ENCODE results near the gene SNX9. TPM values are rescaled to one million over a fixed set of nuclear protein-coding genes. Genes with fewer than 3 reads are reported as not detected.

Gene SNX9
- total and polyA plus RNA-seq, 7 donors: 42.6 to 72.6 (median 63.0) TPM

DNA sequence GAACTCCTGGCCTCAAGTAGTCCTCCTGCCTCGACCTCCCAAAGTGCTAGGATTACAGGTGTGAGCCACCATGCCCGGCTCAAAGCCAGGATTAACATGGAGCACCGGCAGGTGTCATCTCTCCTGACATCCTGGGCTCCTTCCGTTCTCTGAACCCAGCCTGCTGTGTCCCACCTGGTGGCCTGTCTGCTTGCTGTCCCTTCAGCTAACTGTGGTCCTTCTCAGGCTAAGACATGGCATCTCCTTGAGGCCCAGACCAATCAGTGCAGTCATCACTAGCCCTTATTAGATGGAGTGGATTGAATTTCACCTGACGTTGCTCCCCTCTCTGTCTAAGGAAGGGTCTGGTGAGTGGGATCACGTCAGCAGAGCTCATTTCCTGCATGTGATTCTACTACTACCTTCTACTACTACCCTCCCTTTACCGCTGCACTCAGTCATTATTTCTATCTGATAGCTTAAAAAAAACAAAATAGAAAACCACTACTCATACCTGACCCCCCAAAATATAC lies 130.6 kb downstream of the SNX9 start:
- Histone ChIP-seq H3K36me3 (no peaks in the 10 kb centered on the region), H3K27ac (peak overlapping the region; percentile 8 to 37 (median 16)), H3K4me1 (peaks cover 0 to 13% (median 6%) of the 10 kb centered on the region in 4 donors), H3K4me3 (peak overlapping the region in 3 of 4 donors; percentile 29 to 33 (median 33)), H3K9me3 (peaks cover 0 to 7% (median 4%) of the 10 kb centered on the region in 4 donors), H3K27me3 (no peaks in the 10 kb centered on the region)
- intact Hi-C loops (cut with DNase I): no loop called here
- TF ChIP-seq POLR2A (IDR thresholded peaks at IDR 0.05): no peak
- TF ChIP-seq POLR2AphosphoS5 (IDR thresholded peaks at IDR 0.05): no peak
- TF ChIP-seq, protein P1, sequence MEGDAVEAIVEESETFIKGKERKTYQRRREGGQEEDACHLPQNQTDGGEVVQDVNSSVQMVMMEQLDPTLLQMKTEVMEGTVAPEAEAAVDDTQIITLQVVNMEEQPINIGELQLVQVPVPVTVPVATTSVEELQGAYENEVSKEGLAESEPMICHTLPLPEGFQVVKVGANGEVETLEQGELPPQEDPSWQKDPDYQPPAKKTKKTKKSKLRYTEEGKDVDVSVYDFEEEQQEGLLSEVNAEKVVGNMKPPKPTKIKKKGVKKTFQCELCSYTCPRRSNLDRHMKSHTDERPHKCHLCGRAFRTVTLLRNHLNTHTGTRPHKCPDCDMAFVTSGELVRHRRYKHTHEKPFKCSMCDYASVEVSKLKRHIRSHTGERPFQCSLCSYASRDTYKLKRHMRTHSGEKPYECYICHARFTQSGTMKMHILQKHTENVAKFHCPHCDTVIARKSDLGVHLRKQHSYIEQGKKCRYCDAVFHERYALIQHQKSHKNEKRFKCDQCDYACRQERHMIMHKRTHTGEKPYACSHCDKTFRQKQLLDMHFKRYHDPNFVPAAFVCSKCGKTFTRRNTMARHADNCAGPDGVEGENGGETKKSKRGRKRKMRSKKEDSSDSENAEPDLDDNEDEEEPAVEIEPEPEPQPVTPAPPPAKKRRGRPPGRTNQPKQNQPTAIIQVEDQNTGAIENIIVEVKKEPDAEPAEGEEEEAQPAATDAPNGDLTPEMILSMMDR (IDR thresholded peaks at IDR 0.05): no peak
- TF ChIP-seq EP300 (IDR thresholded peaks at IDR 0.05): no peak
- 23 to 61% methylated on average over 7 of the region's 7 CpGs for WGBS, 2 donors
- DNase-seq: no peak

DNA sequence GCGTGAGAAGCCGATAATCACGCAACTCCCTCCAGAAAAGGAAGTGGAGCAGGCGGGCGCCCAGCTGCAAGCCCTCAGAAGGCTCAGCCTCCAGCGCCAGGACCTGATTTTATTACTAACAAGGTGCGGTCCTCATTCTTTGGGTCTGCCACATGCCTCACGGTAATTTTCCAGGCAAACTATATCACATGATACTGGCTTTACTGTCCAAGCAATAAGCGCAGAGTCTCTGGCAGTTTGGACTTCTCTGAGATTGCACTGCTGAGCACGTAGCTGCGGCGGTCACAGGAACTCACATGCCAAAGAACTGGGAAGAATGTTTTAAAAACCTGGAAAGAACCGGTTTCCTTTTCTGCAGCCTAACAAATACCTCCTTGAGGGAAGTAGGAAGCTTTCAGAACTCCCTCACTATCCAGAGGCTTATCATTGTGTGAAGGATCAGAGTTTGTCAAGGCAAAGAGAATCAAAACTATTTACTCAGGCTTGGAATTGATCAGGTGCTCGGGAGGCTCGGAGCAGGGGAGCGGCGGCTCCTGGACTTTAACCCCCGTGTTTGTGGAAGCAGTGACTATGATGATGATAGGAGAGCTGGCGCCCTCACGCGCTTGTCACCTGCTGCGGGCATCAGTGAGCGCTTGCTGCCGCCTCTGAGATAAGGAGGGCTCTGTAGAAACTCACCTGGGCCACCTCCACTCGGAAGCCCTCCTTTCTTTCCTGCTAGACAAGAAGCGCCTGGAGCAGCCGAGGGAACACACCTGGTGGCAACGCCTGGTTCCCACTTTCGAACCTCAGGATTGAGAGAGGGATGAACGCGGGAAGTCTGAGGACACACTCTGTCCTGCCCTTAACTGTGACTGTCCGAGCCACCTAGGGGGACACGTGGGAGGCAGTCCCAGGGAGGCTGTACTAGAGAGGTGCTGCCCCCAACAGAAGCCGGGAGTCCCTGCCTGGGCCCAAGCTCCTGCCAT lies 131.4 kb downstream of the SNX9 start:
- peaks cover 0 to 13% (median 6%) of the 10 kb centered on the region in 4 donors for H3K4me1 ChIP-seq
- peak overlapping the region; percentile 8 to 37 (median 16) for H3K27ac ChIP-seq
- DNase-seq: no peak
- no peaks in the 10 kb centered on the region for H3K36me3 ChIP-seq
- TF ChIP-seq, protein P1 (IDR thresholded peaks at IDR 0.05): no peak
- TF ChIP-seq POLR2A (IDR thresholded peaks at IDR 0.05) (peak in 1 of 2 donors; percentile 27), EP300 (IDR thresholded peaks at IDR 0.05) (no peak), POLR2AphosphoS5 (IDR thresholded peaks at IDR 0.05) (peak in 2 of 4 donors; percentile 10 to 18)
- WGBS, 2 donors: 14 to 54% methylated on average over 34 of the region's 34 CpGs
- H3K9me3 ChIP-seq: peaks cover 0 to 14% (median 8%) of the 10 kb centered on the region in 4 donors
- no peaks in the 10 kb centered on the region for H3K27me3 ChIP-seq
- peak overlapping the region in 3 of 4 donors; percentile 29 to 33 (median 33) for H3K4me3 ChIP-seq
- intact Hi-C loops (cut with DNase I): no loop called here

DNA sequence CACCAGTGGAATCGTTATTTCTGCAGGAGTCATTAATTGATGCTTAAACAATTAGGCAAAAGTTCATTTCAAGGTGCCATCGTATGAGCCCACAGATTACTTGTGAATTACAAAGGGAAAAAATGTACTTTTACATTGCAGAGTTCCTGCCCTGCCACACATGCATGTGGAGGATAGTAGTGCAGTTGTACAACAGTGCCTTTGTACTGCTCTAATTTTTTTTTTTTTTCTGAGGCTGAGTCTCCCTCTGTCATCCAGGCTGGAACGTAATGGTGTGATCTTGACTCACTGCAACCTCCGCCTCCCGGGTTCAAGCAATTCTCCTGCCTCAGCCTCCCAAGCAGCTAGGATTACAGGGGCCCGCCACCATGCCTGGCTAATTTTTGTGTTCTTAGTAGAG lies 132.6 kb downstream of the SNX9 start:
- Histone ChIP-seq H3K4me3 (no peak overlapping the region), H3K9me3 (peaks cover 0 to 19% (median 8%) of the 10 kb centered on the region in 4 donors), H3K36me3 (no peaks in the 10 kb centered on the region), H3K27me3 (no peaks in the 10 kb centered on the region), H3K4me1 (peaks cover 0 to 13% (median 6%) of the 10 kb centered on the region in 4 donors), H3K27ac (no peak overlapping the region)
- TF ChIP-seq, protein P1 (IDR thresholded peaks at IDR 0.05): no peak
- TF ChIP-seq POLR2AphosphoS5 (IDR thresholded peaks at IDR 0.05): no peak
- no peak for TF ChIP-seq POLR2A (IDR thresholded peaks at IDR 0.05)
- TF ChIP-seq EP300 (IDR thresholded peaks at IDR 0.05): no peak
- no peak for DNase-seq
- intact Hi-C loops (cut with DNase I): no loop called here
- 66 to 93% methylated on average over 6 of the region's 6 CpGs for WGBS, 2 donors

DNA sequence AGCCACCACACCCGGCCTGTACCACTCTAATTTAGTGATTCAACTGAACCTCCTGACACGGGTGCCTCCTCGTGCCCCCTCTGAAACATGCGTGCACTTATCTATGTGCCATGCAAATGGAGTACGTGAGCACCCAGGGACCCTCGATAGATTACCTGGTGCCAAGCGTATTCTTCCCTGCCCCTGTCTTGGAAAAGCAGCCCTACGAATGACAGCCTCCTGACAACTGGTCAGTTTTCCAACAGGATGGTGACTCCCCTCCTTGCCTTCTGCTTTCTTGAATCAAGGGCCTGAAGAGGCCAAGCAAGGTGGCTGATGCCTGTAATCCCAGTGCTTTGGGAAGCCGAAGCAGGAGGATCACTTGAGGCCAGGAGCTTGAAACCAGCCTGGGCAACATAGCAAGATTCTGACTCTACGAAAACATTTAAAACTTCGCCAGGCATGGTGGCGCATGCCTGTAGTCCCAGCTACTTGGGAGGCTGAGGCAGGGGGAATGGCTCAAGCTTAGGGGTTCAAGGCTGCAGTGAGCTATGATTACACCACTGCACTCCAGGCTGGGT lies 133.2 kb downstream of the SNX9 start:
- no peaks in the 10 kb centered on the region for H3K27me3 ChIP-seq
- TF ChIP-seq POLR2A (IDR thresholded peaks at IDR 0.05): no peak
- TF ChIP-seq, protein P1 (IDR thresholded peaks at IDR 0.05): no peak
- TF ChIP-seq POLR2AphosphoS5 (IDR thresholded peaks at IDR 0.05): no peak
- H3K9me3 ChIP-seq: peaks cover 0 to 19% (median 8%) of the 10 kb centered on the region in 4 donors
- no peaks in the 10 kb centered on the region for H3K36me3 ChIP-seq
- H3K4me3 ChIP-seq: no peak overlapping the region
- no peak overlapping the region for H3K27ac ChIP-seq
- intact Hi-C loops (cut with DNase I): no loop called here
- WGBS, 2 donors: 72 to 97% methylated on average over 12 of the region's 12 CpGs
- no peak for DNase-seq
- H3K4me1 ChIP-seq: peaks cover 0 to 13% (median 6%) of the 10 kb centered on the region in 4 donors
